Large intestine (tissue), 3 donors: ENCODE data around the gene RTP5. TPM values are rescaled to one million over a fixed set of nuclear protein-coding genes. Genes with fewer than 3 reads are reported as not detected.
"Not testable (repeated sequence)": the region's sequence is repeated elsewhere in the genome, so short reads cannot be mapped to it uniquely, and the experiment has no call there.

ENCODE experiments used
- DNase-seq, 2 donors: peaks; one replicate each; pipeline versions ENCODE4 v3.0.0 to v3.0.0-alpha.2; 2013
- H3K27ac ChIP-seq: one replicate; pipeline ENCODE4 v1.5.1; 2013; ENCODE audit warnings: low read length
- H3K27me3 ChIP-seq: 2 replicates; pipeline ENCODE4 v1.6.1; 2013; ENCODE audit warnings: low read length; ENCODE audit not compliant: control insufficient read depth, insufficient read depth
- H3K36me3 ChIP-seq: 2 replicates; pipeline ENCODE4 v1.6.1; 2013; ENCODE audit warnings: low read length; ENCODE audit not compliant: control insufficient read depth, insufficient read depth
- H3K4me1 ChIP-seq: one replicate; pipeline ENCODE4 v1.6.1; 2013; ENCODE audit warnings: low read length; ENCODE audit not compliant: control insufficient read depth, insufficient read depth
- H3K4me3 ChIP-seq: one replicate; pipeline ENCODE4 v1.5.1; 2013; ENCODE audit warnings: low read length
- H3K9me3 ChIP-seq: one replicate; pipeline ENCODE4 v1.6.1; 2013; ENCODE audit warnings: mild to moderate bottlenecking, low read depth, low read length, moderate library complexity; ENCODE audit not compliant: control insufficient read depth
- WGBS: methylation state at CpG from one replicate; pipeline ENCODE4 v1.1.5; 2013; ENCODE audit warnings: low lambda C conversion rate; ENCODE audit not compliant: insufficient coverage; 5-methylcytosine and 5-hydroxymethylcytosine counted together
- polyA plus RNA-seq: library from polyadenylated mRNA; unstranded; fragments of 120-200 nt; gene quantifications from one replicate; pipeline ENCODE4 v1.2.1, GENCODE V29; 2013

Gene RTP5
- polyA plus RNA-seq, 1 donor: 0.07 TPM

DNA sequence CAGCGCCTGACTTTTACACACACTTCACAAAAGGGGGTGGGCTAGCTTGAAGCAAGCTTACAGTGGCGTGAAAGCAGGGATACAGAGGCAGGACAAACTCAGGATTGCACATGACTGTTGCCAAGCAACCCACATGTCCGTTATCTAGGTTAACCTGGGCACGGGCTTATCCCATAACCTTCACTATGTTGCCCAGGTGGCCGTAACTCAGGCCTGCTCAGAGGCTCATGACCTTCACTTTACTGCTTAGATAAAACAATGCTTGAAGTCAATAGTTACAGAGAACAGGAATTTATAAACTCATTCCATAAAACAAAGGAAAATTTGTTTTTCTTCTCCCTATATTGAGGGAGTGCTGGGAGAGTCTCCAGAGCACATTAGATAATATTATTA, 36.8 kb downstream of the RTP5 start:
- H3K27me3 ChIP-seq: peaks cover 11% of the 10 kb centered on the region
- WGBS: no CpG with 5 or more reads among the region's 5 CpGs
- not testable (repeated sequence) for H3K27ac ChIP-seq, H3K4me1 ChIP-seq, H3K36me3 ChIP-seq, DNase-seq, H3K9me3 ChIP-seq, H3K4me3 ChIP-seq

DNA sequence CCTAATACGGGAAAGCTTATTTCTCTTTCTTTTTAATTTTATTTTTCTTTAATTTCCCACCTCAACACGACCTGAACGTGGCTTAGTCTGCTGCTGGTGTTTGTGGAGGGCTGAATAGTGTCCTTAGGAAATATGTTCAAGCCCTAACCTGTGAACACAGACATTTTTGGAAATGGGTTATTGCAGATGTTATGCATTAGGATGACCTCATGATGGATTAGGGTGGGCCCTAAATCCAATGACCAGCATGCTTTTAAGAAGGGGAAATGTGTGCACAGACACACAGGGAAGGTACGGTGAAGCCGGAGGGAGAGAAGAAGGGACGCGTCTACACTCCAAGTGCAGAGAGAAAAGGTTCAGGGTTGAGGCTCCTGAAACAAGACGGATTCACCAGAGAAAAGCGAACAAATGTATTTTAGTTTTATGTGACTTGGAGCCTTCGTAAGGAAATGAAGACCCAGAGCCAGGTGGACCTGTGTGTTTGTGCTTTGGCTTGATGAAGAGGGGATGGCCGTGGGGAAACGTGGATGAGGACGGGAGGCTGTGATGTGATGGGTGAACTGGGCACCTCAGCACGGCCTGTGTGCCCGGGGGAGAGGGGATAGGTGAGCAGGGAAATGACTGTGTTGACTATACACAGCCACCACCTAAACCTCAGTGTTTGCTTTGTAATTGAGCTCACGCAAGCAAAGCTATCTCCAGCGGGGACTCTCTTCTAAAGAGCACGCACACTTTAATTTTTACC, 37.5 kb downstream of the RTP5 start:
- peaks cover 6% of the 10 kb centered on the region for H3K27me3 ChIP-seq
- 80% methylated on average over 4 of the region's 18 CpGs for WGBS
- no peak for DNase-seq
- H3K9me3 ChIP-seq: peaks cover 6% of the 10 kb centered on the region
- H3K36me3 ChIP-seq: no peaks in the 10 kb centered on the region
- no peak overlapping the region for H3K27ac ChIP-seq
- no peaks in the 10 kb centered on the region for H3K4me1 ChIP-seq
- no peak overlapping the region for H3K4me3 ChIP-seq

DNA sequence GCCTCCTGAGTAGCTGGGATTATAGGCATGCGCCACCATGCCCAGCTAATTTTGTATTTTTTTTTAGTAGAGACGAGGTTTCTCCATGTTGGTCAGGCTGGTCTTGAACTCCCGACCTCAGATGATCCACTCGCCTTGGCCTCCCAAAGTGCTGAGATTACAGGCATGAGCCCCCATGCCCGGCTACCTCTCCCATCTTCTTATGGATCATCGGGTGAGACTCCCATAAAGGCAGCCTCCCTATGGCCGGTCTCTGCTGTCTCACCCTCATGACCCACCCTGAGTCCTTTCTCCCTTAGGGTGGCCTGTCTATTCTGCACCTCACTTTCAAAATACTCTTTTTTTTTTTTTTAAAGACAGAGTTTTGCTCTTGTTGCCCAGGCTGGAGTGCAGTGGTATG, 38.3 kb downstream of the RTP5 start:
- H3K4me3 ChIP-seq, H3K27me3 ChIP-seq, H3K4me1 ChIP-seq, H3K36me3 ChIP-seq, H3K9me3 ChIP-seq, H3K27ac ChIP-seq, DNase-seq: not testable (repeated sequence)
- 100% methylated on average over 1 of the region's 7 CpGs for WGBS

DNA sequence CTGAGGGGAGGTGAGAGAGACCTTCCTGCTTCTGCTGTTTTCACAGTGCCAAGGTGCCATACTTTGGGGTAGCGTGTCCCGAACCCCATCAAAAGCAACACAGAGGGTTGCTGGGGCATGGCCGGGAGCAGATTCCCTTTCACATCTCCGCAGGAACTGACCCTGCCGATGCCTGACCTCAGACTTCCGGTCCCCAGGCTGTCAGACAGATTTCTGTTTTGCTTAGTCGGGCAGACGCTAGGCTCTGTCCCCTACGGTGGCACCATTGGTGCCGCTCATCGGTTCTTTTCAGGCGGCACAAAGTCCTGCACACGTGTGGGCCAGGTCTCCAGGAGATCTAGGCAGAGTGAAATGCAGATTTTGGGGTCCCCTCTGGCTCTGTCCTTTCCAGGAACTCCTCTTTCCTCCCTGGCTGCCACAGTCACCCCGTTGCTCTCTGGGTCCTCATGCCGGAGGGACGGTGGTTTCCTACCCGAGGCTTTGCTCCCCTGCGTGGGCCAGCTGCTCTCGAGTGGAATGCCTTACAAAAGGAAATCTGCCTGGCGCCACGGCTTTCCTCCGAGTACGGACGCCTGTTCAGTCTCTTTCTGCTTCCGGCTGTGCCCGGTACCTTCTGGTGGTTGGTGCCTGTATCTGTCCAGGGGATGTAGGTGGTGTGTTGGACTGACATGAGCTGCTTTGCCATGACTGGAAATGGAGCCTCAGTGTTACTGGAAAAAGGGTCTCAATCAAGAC, 39.3 kb downstream of the RTP5 start:
- H3K36me3 ChIP-seq: no peaks in the 10 kb centered on the region
- no peak for DNase-seq
- no peaks in the 10 kb centered on the region for H3K27me3 ChIP-seq
- no CpG with 5 or more reads among the region's 26 CpGs for WGBS
- H3K27ac ChIP-seq: no peak overlapping the region
- no peak overlapping the region for H3K4me3 ChIP-seq
- no peaks in the 10 kb centered on the region for H3K4me1 ChIP-seq
- H3K9me3 ChIP-seq: peaks cover 9% of the 10 kb centered on the region

DNA sequence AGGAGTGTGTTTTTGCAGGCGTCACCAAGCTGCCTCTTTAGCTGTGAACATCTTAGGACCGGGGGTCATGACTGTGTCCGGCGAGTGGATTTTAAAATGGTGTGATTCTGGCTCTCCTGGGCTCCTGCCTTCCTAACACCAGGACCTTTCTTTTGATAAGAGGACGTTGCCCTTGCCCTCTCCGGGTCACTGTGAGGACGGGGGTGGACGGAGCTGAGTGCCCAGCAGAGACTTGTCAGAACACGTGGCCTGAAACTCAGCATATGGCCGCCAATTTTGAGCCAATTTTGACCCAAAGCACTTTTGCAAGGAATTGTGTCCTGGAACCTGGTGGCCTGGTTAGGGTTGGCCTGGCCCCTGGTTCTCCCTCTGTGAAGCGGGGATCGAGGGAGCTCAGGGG, 40.2 kb downstream of the RTP5 start:
- no peak overlapping the region for H3K4me3 ChIP-seq
- H3K4me1 ChIP-seq: no peaks in the 10 kb centered on the region
- H3K36me3 ChIP-seq: no peaks in the 10 kb centered on the region
- H3K27me3 ChIP-seq: no peaks in the 10 kb centered on the region
- H3K27ac ChIP-seq: no peak overlapping the region
- DNase-seq: no peak
- peaks cover 13% of the 10 kb centered on the region for H3K9me3 ChIP-seq
- WGBS: no CpG with 5 or more reads among the region's 12 CpGs

DNA sequence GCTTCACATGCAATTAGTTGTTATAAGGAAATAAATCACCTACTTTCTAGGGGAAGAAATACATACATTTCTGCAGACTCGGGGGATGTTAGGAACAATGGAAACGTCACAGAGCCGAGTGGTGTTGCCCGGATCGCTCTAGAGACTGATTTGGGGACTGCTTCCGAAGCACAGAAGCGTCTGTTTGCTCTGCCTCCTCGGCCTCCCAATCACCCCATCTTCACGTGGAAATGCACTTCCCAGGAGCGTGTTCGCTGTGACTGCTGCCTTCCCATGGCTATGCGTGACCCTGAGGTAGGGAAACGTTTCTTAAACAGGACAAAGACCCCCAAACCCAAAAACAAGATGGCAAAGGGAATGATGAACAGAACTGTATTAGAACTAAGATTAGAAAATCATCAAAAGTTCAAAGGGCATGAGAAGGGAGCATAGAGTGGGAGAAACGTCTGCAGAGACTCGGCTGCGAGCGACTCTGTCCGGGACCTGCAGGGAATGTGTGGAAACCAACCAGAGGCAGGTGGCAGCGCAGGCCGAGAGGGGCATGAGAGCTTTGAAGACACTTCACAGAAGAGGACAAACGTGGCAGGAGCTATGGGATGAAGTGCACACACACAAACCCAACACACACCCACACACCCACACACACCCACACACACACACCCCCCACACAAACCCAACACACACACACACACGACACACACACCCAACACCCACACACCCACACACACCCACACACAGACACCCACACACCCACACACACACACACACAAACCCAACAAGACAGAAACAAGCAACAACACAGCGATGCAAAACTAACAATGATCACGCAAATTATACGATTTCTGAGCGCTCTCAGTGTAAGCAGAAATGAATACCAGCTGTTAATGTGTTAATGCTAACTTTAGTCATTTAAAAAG, 41.3 kb downstream of the RTP5 start:
- no peak overlapping the region for H3K4me3 ChIP-seq
- 100% methylated on average over 1 of the region's 26 CpGs for WGBS
- no peaks in the 10 kb centered on the region for H3K36me3 ChIP-seq
- H3K9me3 ChIP-seq: peaks cover 11% of the 10 kb centered on the region
- H3K27ac ChIP-seq: no peak overlapping the region
- H3K27me3 ChIP-seq: no peaks in the 10 kb centered on the region
- no peaks in the 10 kb centered on the region for H3K4me1 ChIP-seq
- no peak for DNase-seq

DNA sequence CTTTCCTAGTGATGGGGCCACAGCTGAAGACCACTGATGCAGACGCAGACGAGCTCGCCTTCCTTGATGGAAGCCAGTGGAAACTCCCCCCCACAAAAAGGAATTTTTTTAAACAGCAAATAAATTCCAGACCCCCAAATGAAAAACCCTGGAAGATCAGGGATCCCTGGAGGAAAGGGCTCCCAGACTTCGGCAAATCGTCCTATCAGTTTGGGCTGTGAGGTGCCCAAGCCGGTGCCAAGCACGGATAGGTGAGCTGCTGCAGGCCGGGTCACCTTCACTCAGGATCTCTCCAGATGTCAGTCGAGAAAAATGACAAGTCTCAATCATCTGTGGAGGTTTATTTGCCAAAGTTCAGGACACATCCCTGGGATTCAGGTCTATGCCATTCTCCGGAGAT, 42.0 kb downstream of the RTP5 start:
- Histone ChIP-seq H3K4me1 (no peaks in the 10 kb centered on the region), H3K4me3 (no peak overlapping the region), H3K9me3 (peaks cover 11% of the 10 kb centered on the region), H3K27ac (no peak overlapping the region), H3K36me3 (no peaks in the 10 kb centered on the region), H3K27me3 (no peaks in the 10 kb centered on the region)
- WGBS: no CpG with 5 or more reads among the region's 10 CpGs
- no peak for DNase-seq

DNA sequence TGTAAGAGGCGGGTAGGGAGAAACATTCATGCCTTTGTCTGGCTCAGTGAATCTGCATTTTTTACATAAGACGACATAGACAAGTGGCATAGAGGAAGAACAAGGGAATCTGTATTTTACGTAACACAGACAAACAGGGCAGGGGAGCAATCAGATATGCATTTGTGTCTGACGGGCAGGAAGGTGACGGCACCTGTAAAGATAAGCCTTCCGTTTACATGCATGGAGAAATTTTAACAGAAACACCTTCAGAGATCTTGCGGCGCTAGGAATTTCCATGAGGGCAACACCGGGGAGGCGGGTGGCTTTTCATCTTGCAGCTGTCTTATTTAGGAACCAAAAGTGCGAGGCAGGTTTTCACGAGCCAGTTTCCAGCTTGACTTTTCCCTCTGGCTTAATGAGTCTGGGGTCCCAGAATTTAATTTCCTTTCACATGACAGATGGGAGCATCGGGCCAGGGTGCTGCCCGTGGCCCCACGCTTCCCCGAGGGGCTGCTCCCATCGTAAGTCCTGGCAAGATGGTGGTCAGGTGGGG, 42.6 kb downstream of the RTP5 start:
- H3K36me3 ChIP-seq: no peaks in the 10 kb centered on the region
- H3K27ac ChIP-seq: no peak overlapping the region
- no peaks in the 10 kb centered on the region for H3K4me1 ChIP-seq
- DNase-seq: no peak
- 100% methylated on average over 1 of the region's 17 CpGs for WGBS
- H3K4me3 ChIP-seq: no peak overlapping the region
- H3K9me3 ChIP-seq: peaks cover 11% of the 10 kb centered on the region
- H3K27me3 ChIP-seq: no peaks in the 10 kb centered on the region

DNA sequence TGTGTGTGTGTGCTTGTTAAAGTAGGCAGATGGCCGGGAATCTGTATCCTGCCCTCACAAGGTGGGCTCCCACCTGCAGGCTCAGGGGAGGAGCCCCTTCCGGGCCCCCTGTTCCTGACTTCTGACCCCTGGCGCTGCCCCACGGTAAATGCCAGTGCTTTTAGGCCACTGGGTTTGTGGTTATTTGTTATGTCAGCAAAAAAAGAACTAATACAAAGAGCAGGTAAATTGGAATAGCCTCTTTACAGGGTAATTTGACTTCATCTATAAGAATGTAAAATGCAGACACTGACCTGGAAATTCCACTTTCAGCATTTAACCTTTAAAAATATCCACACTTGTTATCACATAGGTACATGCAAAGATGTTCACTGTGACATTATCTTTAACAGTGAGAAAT, 44.2 kb downstream of the RTP5 start:
- DNase-seq: no peak
- Histone ChIP-seq H3K4me1 (no peaks in the 10 kb centered on the region), H3K27ac (no peak overlapping the region), H3K36me3 (no peaks in the 10 kb centered on the region), H3K9me3 (peaks cover 11% of the 10 kb centered on the region), H3K27me3 (no peaks in the 10 kb centered on the region), H3K4me3 (no peak overlapping the region)
- no CpG with 5 or more reads among the region's 4 CpGs for WGBS

DNA sequence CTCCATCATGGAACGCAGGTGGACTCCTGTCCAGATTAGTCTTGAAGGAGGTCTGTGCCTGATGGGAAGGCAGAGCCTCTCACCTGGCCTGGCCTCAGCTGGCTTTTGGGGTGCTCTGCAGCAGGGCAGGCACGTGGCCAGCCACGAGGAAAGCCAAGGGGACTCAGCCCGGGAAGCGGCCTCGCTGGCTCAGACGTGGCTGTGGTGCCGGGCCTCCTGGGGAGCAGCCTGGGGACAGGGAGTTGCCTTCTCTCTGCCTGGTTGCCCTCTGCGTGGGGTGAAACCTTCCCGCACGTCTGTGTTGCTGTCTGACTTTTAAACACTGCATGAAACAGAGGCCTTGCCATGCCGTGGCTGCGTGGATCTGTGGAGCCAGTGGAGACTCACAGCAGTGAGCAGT, 45.0 kb downstream of the RTP5 start:
- Histone ChIP-seq H3K4me3 (no peak overlapping the region), H3K27me3 (no peaks in the 10 kb centered on the region), H3K4me1 (no peaks in the 10 kb centered on the region), H3K27ac (no peak overlapping the region), H3K36me3 (no peaks in the 10 kb centered on the region), H3K9me3 (peaks cover 11% of the 10 kb centered on the region)
- DNase-seq: no peak
- WGBS: no CpG with 5 or more reads among the region's 13 CpGs
